Left ventricle myocardium inferior (tissue), 1 donor: Measurements from ENCODE around the gene ZCCHC10. TPM values are rescaled to one million over a fixed set of nuclear protein-coding genes. Genes with fewer than 3 reads are reported as not detected.

ENCODE experiments used
- DNase-seq: peaks from one replicate; pipeline ENCODE4 v3.0.0-alpha.2; 2020
- H3K27ac ChIP-seq: fragments of 200-600 bp; replicated peaks from 2 replicates; pipeline ENCODE4 v1.8.0; 2021
- H3K27me3 ChIP-seq: fragments of 200-600 bp; 2 replicates; pipeline ENCODE4 v1.8.0; 2021; ENCODE audit warnings: low read depth
- H3K36me3 ChIP-seq: fragments of 200-600 bp; 2 replicates; pipeline ENCODE4 v1.8.0; 2021
- H3K4me1 ChIP-seq: fragments of 200-600 bp; 2 replicates; pipeline ENCODE4 v1.8.0; 2021
- H3K4me3 ChIP-seq: fragments of 200-600 bp; 2 replicates; pipeline ENCODE4 v1.8.0; 2021; ENCODE audit warnings: mild to moderate bottlenecking, moderate library complexity
- H3K9me3 ChIP-seq: fragments of 200-600 bp; replicated peaks from 2 replicates; pipeline ENCODE4 v1.8.0; 2021
- CTCF ChIP-seq: fragments of 200-600 bp; IDR thresholded peaks from 2 replicates; pipeline ENCODE4 v1.8.0; 2021; ENCODE audit warnings: antibody characterized with exemption, mild to moderate bottlenecking, borderline replicate concordance
- intact Hi-C: fragments of 100-400 bp; cut with micrococcal nuclease; formaldehyde crosslinking; loops from one replicate; pipeline ENCODE4 v1.11.0; 2022
- total RNA-seq: library from RNA; stranded (reverse); fragmentation: NEBNext Ultra II Directional; extraction: Animal tissue kit (Norgen Biotek cat#: 25700); gene quantifications from one replicate; pipeline ENCODE4 v1.2.1, GENCODE V29; 2021
- donor health status: DM: no; HTN: yes; CAD: no; lungs with severe emphysema.

The ZCCHC10 gene
- total RNA-seq, 1 donor from 2014 or later, result 18.7 TPM

DNA sequence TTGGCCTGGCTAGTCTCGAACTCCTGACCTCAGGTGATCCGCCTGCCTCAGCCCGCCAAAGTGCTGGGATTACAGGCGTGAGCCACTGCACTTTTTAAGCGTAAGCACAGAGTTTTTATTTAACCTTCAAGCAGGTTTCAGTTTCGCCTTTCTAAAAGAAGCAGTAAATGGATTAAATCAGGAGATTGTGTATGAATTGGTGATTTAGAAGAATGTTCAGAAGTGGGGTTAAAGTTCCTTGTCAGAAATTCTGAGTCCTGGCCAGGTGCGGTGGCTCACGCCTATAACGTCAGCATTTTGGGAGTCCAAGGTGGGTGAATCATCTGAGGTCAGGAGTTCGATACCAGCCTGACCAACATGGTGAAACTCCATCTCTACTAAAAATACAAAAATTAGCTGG lies 37.6 kb upstream of the ZCCHC10 start:
- Histone ChIP-seq H3K27ac (no peak overlapping the region), H3K9me3 (no peaks in the 10 kb centered on the region), H3K4me3 (no peak overlapping the region), H3K4me1 (peaks cover 50% of the 10 kb centered on the region), H3K36me3 (peaks cover 24% of the 10 kb centered on the region), H3K27me3 (no peaks in the 10 kb centered on the region)
- no peak for TF ChIP-seq CTCF
- intact Hi-C loops, result no loop called here
- no peak for DNase-seq

- Histone ChIP-seq H3K27ac (no peak overlapping the region), H3K36me3 (peaks cover 9% of the 10 kb centered on the region), H3K27me3 (no peaks in the 10 kb centered on the region), H3K4me3 (no peak overlapping the region), H3K9me3 (no peaks in the 10 kb centered on the region), H3K4me1 (peaks cover 66% of the 10 kb centered on the region)
- TF ChIP-seq CTCF, result no peak
- no peak for DNase-seq
- intact Hi-C loops, result no loop called here
Measured at GRCh38 chr5:133062276-133062675, 35.9 kb upstream of the ZCCHC10 start.

GRCh38 chr5:133059621-133060020 lies 33.3 kb upstream of the ZCCHC10 start:
- H3K27me3 ChIP-seq, result no peaks in the 10 kb centered on the region
- no peak overlapping the region for H3K27ac ChIP-seq
- H3K4me1 ChIP-seq, result peaks cover 61% of the 10 kb centered on the region
- no peak for TF ChIP-seq CTCF
- DNase-seq, result no peak
- H3K9me3 ChIP-seq, result no peaks in the 10 kb centered on the region
- H3K4me3 ChIP-seq, result no peak overlapping the region
- intact Hi-C loops, result no loop called here
- no peaks in the 10 kb centered on the region for H3K36me3 ChIP-seq

DNA sequence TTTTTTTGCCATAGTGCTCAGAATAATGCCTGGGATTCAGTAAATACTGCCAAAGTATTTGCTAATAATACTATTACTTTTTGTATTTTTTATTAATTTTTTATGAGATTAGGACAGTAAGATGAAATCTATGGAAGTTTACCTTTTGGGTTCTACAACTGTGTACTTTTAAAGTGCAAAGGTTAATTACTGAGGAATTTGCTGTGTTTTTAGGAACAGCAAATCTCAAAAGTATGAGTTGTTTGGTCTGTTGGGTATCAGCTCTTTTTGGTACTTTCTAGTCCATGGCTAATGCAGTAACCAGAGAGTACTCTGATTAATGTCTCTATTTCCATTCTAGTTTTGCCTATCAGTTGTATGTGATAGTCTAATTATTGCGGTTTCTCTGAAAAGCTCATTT lies 30.5 kb upstream of the ZCCHC10 start:
- no peaks in the 10 kb centered on the region for H3K36me3 ChIP-seq

DNA sequence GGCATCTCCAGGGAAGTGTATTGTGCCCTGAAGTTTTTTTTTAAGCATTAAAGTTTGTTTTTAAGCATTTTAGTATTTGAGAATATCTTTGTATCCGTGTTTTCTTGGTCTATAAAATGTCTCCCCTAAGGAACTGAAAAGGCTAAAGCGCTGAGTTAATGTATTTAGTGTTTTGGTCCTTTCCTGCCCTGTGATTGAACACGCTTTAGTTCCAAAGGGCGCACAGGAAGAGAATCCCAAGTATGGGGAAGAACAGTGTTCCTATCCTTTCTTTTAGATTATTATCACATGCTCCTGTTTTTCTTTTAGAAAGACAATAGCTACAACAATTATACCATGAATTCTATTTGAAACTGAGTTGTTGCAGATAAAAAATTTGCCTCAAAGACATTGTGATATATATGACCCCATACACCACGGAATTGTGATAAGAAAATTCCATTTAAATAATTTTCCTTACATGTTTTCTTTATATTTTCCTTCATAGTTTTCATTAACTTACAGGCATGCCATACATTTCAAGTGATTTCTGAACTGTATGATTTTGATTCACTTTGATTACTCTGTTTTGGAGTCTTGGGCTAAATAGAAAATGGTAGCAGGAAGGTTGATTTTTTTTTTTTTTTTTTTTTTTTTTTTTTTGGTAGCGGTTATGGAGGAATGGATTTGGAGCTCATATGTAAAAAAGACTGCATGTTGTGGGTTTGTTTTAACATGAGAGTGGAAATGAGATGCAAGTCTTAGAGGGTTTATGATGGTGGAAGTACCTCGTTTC lies 28.5 kb upstream of the ZCCHC10 start:
- H3K27me3 ChIP-seq, result no peaks in the 10 kb centered on the region
- no peak for DNase-seq
- H3K4me3 ChIP-seq, result no peak overlapping the region
- no peaks in the 10 kb centered on the region for H3K36me3 ChIP-seq
- no peaks in the 10 kb centered on the region for H3K9me3 ChIP-seq
- TF ChIP-seq CTCF, result no peak
- H3K27ac ChIP-seq, result no peak overlapping the region
- H3K4me1 ChIP-seq, result peaks cover 72% of the 10 kb centered on the region
- intact Hi-C loops, result no loop called here

More for the DNA sequence above, 30.5 kb upstream of the ZCCHC10 start:
- peaks cover 66% of the 10 kb centered on the region for H3K4me1 ChIP-seq
- no peaks in the 10 kb centered on the region for H3K27me3 ChIP-seq
- no peak overlapping the region for H3K27ac ChIP-seq
- no peak overlapping the region for H3K4me3 ChIP-seq
- DNase-seq, result no peak
- no peaks in the 10 kb centered on the region for H3K9me3 ChIP-seq
- no peak for TF ChIP-seq CTCF
- intact Hi-C loops, result no loop called here
